ENCODE results near the gene PMM1. TPM values are rescaled to one million over a fixed set of nuclear protein-coding genes. Genes with fewer than 3 reads are reported as not detected.
A peak's percentile ranks its signal among the peaks of the same experiment; 100 is the strongest.

Gene PMM1
- total RNA-seq, 1 experiment from 2014 or later: 19.8 TPM

- no peak overlapping the region for H3K9ac ChIP-seq (ENCODE audit: extremely low read depth, insufficient read length, low read length)
- H3K4me3 Mint-ChIP-seq: no peak overlapping the region
- H3K14ac ChIP-seq (ENCODE audit: insufficient read depth, low read length): no peak overlapping the region
- no peaks in the 10 kb centered on the region for H3K27me3 ChIP-seq (ENCODE audit: insufficient read depth, low read length)
- no peak overlapping the region for H2AK5ac ChIP-seq (ENCODE audit: insufficient read length, low read length)
- H3K9me3 Mint-ChIP-seq: no peaks in the 10 kb centered on the region
- H2BK15ac ChIP-seq (ENCODE audit: low read depth, low read length): no peak overlapping the region
- H3K79me2 ChIP-seq (ENCODE audit: insufficient read depth, low read length): no peaks in the 10 kb centered on the region
- H3K23me2 ChIP-seq (ENCODE audit: insufficient read length, low read depth, low read length, poor library complexity, severe bottlenecking): peaks cover 5% of the 10 kb centered on the region
- H2BK20ac ChIP-seq (ENCODE audit: low read depth, low read length, poor library complexity, severe bottlenecking): no peak overlapping the region
- H3K4me1 Mint-ChIP-seq: peaks cover 6 to 16% of the 10 kb centered on the region in 2 experiments
- H2BK5ac ChIP-seq (ENCODE audit: insufficient read length, low read length): no peak overlapping the region
- no peak overlapping the region for H3K27ac ChIP-seq (ENCODE audit: insufficient read length, low read depth, low read length)
- H3K27me3 Mint-ChIP-seq (ENCODE audit: low read depth): peaks cover 3% of the 10 kb centered on the region
- no peak overlapping the region for H3K4ac ChIP-seq (ENCODE audit: low read depth, low read length)
- no peak overlapping the region for H2BK12ac ChIP-seq (ENCODE audit: insufficient read length, low read depth, low read length)
- no peak overlapping the region for H3K23ac ChIP-seq (ENCODE audit: insufficient read length, low read depth, low read length)
- H3K36me3 Mint-ChIP-seq (ENCODE audit: insufficient read depth in 1 of 3, low read depth in 3 of 3): peaks cover 0 to 14% (median 4%) of the 10 kb centered on the region in 3 experiments; a peak in 4 of 7 replicates
- no peaks in the 10 kb centered on the region for H4K20me1 ChIP-seq (ENCODE audit: control insufficient read depth, insufficient read depth, insufficient read length)
- no peaks in the 10 kb centered on the region for H3K79me1 ChIP-seq (ENCODE audit: insufficient read depth, low read depth, low read length, poor library complexity, severe bottlenecking)
- H3K4me2 ChIP-seq (ENCODE audit: insufficient read depth, insufficient read length, low read length): no peak overlapping the region
- 0 out of 7 replicates have a peak overlapping the region, but pooled peaks of 1 of the 3 experiments have one; percentile 24 for H3K27ac Mint-ChIP-seq
- no peak for DNase-seq
- H3K18ac ChIP-seq (ENCODE audit: insufficient read length, low read depth, low read length): no peak overlapping the region
- H3T11ph ChIP-seq (ENCODE audit: low read length): no peak overlapping the region
- H2BK120ac ChIP-seq (ENCODE audit: low read depth, low read length, poor library complexity, severe bottlenecking): no peak overlapping the region
- H4K5ac ChIP-seq (ENCODE audit: insufficient read length, low read depth, low read length): no peak overlapping the region
- H2AFZ ChIP-seq (ENCODE audit: low read length): no peak overlapping the region
- WGBS (ENCODE audit: extremely low coverage, insufficient read length, low lambda C conversion rate): no CpG with 5 or more reads among the region's 6 CpGs
- no peak overlapping the region for H4K8ac ChIP-seq (replicated peaks; ENCODE audit: insufficient read length, low read depth, low read length)
- H3K9me3 ChIP-seq (ENCODE audit: control insufficient read depth, low read depth, low read length): no peaks in the 10 kb centered on the region
- no peak overlapping the region for H4K91ac ChIP-seq (ENCODE audit: insufficient read length, low read depth, low read length)
- H3K56ac ChIP-seq (ENCODE audit: insufficient read length, low read depth, low read length): no peak overlapping the region
- no peaks in the 10 kb centered on the region for H3K4me1 ChIP-seq (ENCODE audit: insufficient read depth, low read length)
- no peak for TF ChIP-seq CTCF (conservative IDR thresholded peaks at IDR 0.05)
Observed at GRCh38 chr22:41584881-41585280, 4.8 kb downstream of the PMM1 start.
